ENCODE results near the gene EBNA1BP2.
A peak's percentile ranks its signal among the peaks of the same experiment; 100 is the strongest.
"Not testable (repeated sequence)": the region's sequence is repeated elsewhere in the genome, so short reads cannot be mapped to it uniquely, and the experiment has no call there.

The EBNA1BP2 gene

DNA sequence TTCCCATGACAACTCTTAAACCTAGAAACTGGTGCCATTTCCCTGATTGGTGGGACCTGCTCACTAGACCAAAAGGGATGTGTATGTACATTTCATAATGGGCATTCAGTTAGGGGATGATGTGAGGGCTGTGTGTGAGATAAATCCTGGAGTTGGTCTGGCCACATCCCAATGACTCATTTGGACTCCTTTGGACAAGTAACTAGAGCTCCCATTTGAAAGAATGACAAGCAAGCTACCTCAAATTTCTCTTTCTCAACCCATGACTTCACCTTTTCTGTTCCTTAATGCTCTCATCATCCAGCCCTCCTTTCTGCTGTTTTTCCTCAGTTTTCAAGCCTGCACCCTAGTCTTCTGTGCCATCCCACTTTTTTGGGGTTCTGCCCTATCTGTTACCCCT lies 27.9 kb downstream of the EBNA1BP2 start:
- H3K27ac ChIP-seq, result no peak overlapping the region; the same call in 1 of the 2 replicates
- TF ChIP-seq, protein P1, sequence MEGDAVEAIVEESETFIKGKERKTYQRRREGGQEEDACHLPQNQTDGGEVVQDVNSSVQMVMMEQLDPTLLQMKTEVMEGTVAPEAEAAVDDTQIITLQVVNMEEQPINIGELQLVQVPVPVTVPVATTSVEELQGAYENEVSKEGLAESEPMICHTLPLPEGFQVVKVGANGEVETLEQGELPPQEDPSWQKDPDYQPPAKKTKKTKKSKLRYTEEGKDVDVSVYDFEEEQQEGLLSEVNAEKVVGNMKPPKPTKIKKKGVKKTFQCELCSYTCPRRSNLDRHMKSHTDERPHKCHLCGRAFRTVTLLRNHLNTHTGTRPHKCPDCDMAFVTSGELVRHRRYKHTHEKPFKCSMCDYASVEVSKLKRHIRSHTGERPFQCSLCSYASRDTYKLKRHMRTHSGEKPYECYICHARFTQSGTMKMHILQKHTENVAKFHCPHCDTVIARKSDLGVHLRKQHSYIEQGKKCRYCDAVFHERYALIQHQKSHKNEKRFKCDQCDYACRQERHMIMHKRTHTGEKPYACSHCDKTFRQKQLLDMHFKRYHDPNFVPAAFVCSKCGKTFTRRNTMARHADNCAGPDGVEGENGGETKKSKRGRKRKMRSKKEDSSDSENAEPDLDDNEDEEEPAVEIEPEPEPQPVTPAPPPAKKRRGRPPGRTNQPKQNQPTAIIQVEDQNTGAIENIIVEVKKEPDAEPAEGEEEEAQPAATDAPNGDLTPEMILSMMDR (conservative IDR thresholded peaks at IDR 0.05), result no peak
- no peak for TF ChIP-seq ZFX (IDR thresholded peaks at IDR 0.05)

DNA sequence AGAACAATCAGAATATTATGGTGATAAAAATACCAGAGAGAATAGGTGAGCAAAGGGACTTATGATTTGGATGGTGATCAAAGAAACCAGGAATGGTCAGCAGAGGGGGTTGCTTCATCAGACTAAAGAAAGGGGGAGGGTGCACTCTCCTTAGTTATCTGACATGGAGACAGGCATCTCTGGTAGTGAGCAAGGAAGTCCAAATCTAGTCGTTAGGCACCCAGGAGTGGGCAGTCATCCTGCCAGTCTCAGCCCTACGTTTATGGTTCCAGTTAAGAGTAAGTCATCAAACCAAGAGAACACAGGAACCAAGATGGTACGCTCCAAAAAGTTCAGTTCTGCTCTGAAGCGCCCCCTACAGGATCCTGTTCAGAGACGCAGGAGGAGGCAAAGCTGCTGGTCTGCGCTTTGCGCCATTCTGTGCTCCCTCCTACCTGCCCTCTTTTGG lies 28.6 kb downstream of the EBNA1BP2 start:
- no peak overlapping the region; the same call in 1 of the 2 replicates for H3K27ac ChIP-seq
- no peak for TF ChIP-seq ZFX (IDR thresholded peaks at IDR 0.05)
- TF ChIP-seq, protein P1 (conservative IDR thresholded peaks at IDR 0.05), result peak; percentile 65

DNA sequence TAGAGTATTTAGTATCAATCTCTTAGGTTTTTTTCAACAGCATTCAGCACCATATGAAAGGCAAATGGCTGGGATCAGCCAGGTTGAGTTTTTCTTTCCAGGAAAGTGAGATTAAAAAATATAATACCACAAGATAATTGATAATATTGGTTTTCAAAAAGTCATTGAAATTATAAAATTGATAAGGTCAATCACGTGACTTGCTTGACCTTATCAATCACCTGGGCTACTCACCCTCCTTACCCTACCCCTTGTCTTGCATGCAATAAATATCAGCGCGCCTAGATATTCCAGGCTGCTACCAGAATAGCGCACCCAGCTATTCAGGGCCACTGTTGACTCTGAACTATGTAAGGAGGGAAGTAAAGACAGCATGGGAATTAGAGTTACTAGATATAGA lies 31.5 kb downstream of the EBNA1BP2 start:
- H3K27ac ChIP-seq, result no peak overlapping the region
- TF ChIP-seq ZFX (IDR thresholded peaks at IDR 0.05), result no peak
- TF ChIP-seq, protein P1 (conservative IDR thresholded peaks at IDR 0.05), result no peak

DNA sequence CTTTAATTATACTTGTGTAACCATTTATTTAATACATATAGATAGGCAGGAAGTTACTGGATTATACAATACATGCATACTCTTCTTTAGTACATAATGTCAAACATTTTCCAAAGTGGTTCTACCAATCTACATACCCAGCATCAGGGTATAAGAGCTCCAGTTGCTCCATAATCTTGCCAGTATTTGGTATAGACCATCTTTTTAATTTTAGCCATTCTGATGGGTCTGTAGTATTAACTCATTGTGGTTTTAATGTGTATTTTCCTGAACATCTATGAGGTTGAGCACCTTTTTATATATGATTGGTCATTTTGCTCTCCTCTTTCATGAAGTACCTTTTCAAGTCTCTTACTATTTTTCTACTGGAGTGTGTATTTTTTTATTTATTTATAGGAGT lies 32.1 kb downstream of the EBNA1BP2 start:
- no peak for TF ChIP-seq ZFX (IDR thresholded peaks at IDR 0.05)
- TF ChIP-seq, protein P1 (conservative IDR thresholded peaks at IDR 0.05), result no peak
- H3K27ac ChIP-seq, result no peak overlapping the region

DNA sequence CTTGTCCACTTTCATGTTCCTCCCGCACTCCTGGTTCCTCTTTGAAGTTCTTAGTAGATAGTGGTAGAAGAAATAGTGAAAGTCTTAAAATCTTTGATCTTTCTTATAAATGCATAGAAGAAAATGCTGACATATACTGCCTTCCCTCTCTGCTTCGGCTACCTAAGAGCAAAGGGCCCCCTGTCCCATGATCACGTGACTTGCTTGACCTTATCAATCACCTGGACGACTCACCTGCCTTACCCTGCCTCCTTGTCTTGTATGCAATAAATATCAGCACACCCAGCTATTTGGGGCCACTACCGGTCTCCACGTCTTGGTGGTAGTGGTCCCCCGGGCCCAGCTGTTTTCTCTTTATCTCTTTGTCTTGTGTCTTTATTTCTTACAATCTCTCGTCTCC lies 32.8 kb downstream of the EBNA1BP2 start:
- H3K27ac ChIP-seq, result not testable (repeated sequence)

DNA sequence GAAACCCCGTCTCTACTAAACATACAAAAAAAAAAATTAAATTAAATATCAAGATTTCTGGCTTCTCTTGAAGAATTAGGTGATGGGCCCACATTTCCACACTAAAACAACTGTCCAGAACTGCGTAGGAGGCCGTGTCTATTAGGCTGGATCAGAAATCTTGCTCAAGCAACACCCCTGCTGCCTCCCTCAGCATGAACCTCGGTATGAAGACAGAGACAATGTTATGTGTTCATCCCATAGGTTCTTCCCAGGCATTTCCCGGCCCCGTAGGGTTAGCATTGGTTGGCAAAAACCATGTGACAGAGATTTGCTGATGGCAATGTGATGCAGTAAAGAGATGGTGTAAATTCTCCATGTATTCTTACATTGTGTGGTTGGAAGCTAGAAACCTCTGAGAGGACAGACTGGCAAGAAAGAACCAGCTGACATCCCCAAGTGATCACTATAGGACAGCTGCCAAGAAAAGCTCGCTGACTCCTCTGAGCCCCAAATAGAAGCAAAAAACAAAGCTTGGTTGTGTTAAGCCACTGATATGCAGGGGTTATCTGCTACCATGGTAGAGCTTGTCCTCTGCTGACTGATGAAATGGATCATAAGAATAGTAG lies 34.5 kb downstream of the EBNA1BP2 start:
- no peak overlapping the region for H3K27ac ChIP-seq
- TF ChIP-seq, protein P1 (conservative IDR thresholded peaks at IDR 0.05), result no peak
- no peak for TF ChIP-seq ZFX (IDR thresholded peaks at IDR 0.05)

DNA sequence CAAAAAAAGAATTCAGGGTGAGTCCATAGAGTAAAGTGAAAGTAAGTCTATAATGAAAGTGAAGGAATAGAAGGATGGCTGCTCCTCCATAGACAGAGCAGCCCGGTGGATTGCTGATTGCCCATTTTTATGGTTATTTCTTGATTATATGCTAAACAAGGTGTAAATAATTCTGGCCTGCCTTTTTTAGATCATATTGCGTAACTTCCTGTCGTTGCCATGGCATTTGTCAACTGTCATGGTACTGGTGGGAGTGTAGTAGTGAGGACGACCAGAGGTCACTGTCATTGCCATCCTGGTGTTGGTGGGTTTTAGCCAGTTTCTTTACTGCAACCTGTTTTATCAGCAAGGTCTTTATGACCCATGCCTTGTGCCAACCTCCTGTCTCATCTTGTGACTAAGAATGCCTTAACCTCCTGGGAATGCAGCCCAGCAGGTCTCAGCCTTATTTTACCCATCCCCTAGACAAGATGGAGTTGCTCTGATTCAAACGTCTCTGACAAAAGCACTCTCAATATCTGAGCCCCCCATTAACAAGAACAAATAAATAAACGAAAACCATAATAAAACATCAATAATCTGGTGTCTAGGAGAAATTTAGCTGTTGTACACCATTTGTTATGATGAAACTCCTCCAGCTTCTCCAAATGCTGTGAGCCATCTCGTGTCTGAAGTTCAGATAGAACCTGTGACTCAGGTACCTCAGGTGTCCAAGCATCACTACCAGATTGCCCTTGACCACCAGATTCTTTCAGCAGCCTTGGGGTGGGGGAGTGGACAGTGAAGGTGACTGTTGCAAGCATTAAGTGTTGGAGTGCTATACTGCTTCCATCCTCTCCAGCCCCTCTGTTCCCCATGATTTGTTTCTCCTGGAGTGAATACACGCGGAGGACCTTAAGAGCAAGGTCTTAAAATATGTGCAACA lies 36.0 kb downstream of the EBNA1BP2 start:
- no peak overlapping the region for H3K27ac ChIP-seq
- TF ChIP-seq ZFX (IDR thresholded peaks at IDR 0.05), result no peak
- TF ChIP-seq, protein P1 (conservative IDR thresholded peaks at IDR 0.05), result no peak
